Nephron progenitor cell (in vitro differentiated cells): ENCODE measurements around the gene BFAR.

ENCODE experiments used
- DNase-seq: peaks from one replicate; pipeline ENCODE4 v3.0.0; 2021
- H3K27ac Mint-ChIP-seq: 2 replicates; pipeline ENCODE4 v1.8.0; 2021; ENCODE audit warnings: mild to moderate bottlenecking, moderate library complexity, mixed read lengths
- H3K27me3 Mint-ChIP-seq: 2 replicates; pipeline ENCODE4 v1.8.0; 2021; ENCODE audit warnings: mild to moderate bottlenecking, low read depth, mixed read lengths; ENCODE audit not compliant: poor library complexity
- H3K36me3 Mint-ChIP-seq: 2 replicates; pipeline ENCODE4 v1.8.0; 2021; ENCODE audit warnings: low read depth, mixed read lengths
- H3K4me1 Mint-ChIP-seq: 2 replicates; pipeline ENCODE4 v1.8.0; 2021; ENCODE audit warnings: mixed read lengths
- H3K4me3 Mint-ChIP-seq: 2 replicates; pipeline ENCODE4 v1.8.0; 2021; ENCODE audit warnings: mild to moderate bottlenecking, moderate library complexity, mixed read lengths
- H3K9me3 Mint-ChIP-seq: 2 replicates; pipeline ENCODE4 v1.8.0; 2021; ENCODE audit warnings: mild to moderate bottlenecking, moderate library complexity, mixed read lengths
- TF ChIP-seq, protein P1 (sequence below): fragments of 200-600 bp; sonication (generic); IDR thresholded peaks from 2 replicates; pipeline ENCODE4 v1.5.0; 2021; ENCODE audit warnings: antibody characterized with exemption

BFAR gene

DNA sequence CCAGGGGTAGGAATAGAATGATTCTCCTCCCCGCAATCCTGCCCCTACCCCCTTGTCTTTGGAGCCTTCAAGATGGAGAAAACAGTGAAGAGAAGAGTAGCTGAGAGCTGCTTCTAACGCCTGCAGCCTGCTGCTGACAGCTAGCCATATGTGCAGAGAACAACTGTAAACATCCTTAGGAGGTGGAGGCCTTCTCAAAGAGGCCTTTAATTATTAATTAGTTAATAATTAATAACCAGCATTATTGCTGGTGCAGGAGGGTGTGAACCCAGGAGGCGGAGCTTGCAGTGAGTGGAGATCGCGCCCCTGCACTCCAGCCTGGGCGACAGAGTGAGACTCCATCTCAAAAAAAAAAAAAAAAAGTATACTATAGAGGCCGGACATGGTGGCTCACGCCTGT, 8.5 kb downstream of the BFAR start:
- Mint-ChIP-seq H3K4me1 (peaks cover 10% of the 10 kb centered on the region), H3K36me3 (peaks cover 33% of the 10 kb centered on the region), H3K9me3 (no peaks in the 10 kb centered on the region), H3K27ac (peak overlapping the region; percentile 10), H3K4me3 (no peak overlapping the region), H3K27me3 (no peaks in the 10 kb centered on the region)
- no peak for DNase-seq
- TF ChIP-seq, protein P1, sequence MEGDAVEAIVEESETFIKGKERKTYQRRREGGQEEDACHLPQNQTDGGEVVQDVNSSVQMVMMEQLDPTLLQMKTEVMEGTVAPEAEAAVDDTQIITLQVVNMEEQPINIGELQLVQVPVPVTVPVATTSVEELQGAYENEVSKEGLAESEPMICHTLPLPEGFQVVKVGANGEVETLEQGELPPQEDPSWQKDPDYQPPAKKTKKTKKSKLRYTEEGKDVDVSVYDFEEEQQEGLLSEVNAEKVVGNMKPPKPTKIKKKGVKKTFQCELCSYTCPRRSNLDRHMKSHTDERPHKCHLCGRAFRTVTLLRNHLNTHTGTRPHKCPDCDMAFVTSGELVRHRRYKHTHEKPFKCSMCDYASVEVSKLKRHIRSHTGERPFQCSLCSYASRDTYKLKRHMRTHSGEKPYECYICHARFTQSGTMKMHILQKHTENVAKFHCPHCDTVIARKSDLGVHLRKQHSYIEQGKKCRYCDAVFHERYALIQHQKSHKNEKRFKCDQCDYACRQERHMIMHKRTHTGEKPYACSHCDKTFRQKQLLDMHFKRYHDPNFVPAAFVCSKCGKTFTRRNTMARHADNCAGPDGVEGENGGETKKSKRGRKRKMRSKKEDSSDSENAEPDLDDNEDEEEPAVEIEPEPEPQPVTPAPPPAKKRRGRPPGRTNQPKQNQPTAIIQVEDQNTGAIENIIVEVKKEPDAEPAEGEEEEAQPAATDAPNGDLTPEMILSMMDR, result no peak

DNA sequence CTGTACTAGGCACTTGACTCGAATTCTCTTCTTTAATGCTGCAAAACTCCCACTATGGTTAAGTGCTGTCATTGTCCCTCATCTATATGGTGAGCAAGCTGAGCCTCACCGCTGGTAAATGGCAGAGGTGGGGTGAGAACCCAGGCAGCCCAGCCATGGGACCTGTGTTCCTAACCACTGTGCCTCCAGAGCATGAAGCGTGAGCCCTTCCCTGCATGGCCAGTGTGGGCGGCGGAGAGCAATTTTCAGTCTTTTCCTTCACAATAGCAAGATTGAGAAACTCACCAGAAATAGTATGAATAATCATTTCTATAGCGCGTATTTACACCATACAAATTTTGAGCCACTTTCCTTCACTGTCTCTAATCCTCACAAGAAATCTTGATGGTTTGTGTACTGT, 9.2 kb downstream of the BFAR start:
- Mint-ChIP-seq H3K9me3 (no peaks in the 10 kb centered on the region), H3K4me1 (peaks cover 3% of the 10 kb centered on the region), H3K4me3 (no peak overlapping the region), H3K27me3 (no peaks in the 10 kb centered on the region), H3K27ac (no peak overlapping the region), H3K36me3 (peaks cover 38% of the 10 kb centered on the region)
- TF ChIP-seq, protein P1, result no peak
- DNase-seq, result no peak

DNA sequence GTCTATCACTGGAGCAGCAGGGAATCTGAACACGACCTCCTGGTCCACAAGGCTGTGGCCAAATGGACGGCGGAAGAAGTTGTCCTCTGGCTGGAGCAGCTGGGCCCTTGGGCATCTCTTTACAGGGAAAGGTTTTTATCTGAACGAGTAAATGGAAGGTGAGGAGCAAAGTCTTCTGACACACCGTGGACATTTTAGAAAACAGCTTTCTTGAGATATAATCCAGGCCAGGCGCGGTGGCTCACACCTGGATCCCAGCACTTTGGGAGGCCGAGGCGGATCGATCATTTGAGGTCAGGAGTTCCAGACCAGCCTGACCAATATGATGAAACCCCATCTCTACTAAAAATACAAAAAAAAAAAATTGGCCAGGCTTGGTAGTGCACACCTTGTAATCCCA, 17.1 kb downstream of the BFAR start:
- Mint-ChIP-seq H3K27ac (no peak overlapping the region), H3K4me1 (no peaks in the 10 kb centered on the region), H3K27me3 (no peaks in the 10 kb centered on the region), H3K36me3 (peaks cover 62% of the 10 kb centered on the region), H3K4me3 (no peak overlapping the region), H3K9me3 (no peaks in the 10 kb centered on the region)
- no peak for DNase-seq
- TF ChIP-seq, protein P1, result no peak

DNA sequence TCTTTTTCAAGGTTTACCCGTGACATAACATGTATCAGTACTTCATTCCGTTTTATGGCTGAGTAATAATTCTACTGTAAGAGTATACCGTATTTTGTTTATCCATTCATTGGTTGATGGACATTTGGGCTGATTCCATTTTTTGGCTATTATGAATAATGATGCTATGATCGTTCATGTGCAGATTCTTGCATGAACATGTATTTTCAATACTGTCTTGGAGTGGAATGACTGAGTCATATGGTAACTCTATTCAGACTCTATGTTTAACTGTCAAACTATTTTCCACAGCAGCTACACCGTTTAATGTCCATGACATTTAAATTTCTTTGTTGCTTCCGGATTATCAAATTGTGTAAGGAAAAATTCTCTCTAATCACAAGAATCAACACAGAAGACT, 17.9 kb downstream of the BFAR start:
- Mint-ChIP-seq H3K27me3 (no peaks in the 10 kb centered on the region), H3K36me3 (peaks cover 60% of the 10 kb centered on the region), H3K9me3 (no peaks in the 10 kb centered on the region), H3K4me3 (no peak overlapping the region), H3K4me1 (no peaks in the 10 kb centered on the region), H3K27ac (peak overlapping the region; percentile 46)
- TF ChIP-seq, protein P1, result no peak
- DNase-seq, result no peak

DNA sequence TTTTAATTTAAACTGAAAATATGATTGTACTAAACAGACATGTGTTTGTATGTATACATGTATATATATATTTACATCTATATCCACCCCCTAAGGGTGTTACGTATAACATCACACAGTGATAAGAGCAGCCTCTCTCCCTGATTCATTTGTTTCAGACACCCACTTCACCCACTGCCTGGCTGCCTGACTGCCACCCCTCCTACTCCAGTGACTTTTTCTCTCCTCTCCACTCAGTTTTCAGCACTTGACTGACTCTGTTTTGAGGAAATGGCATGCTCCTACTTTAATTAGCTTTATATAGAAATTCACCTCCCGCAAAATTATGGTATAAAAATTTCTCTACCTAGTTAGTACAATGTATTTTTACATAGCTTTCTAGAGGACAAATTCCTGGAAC, 20.0 kb downstream of the BFAR start:
- Mint-ChIP-seq H3K27me3 (no peaks in the 10 kb centered on the region), H3K4me3 (no peak overlapping the region), H3K4me1 (no peaks in the 10 kb centered on the region), H3K27ac (peak overlapping the region; percentile 13), H3K9me3 (no peaks in the 10 kb centered on the region), H3K36me3 (peaks cover 68% of the 10 kb centered on the region)
- TF ChIP-seq, protein P1, result no peak
- no peak for DNase-seq

DNA sequence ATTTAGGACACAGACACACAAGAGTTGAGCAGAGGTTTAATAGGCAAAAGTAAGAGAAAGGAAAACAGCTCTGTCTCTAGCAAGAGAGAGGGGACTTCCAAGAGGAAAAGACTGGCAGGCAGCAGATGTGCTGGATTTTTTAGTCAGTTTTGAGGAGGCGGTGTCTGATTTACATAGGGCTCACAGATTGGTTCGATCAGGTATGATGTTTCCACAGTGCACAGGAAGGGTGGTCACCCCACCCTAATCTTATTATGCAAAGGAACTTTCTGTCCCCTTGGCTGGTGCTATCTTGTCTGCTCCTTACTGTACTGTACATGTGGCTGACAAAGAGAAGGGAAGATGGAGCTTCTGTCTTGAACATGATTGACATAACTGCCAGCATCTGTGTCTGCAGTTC, 25.3 kb downstream of the BFAR start:
- DNase-seq, result no peak
- TF ChIP-seq, protein P1, result no peak
- Mint-ChIP-seq H3K27ac (peak overlapping the region; percentile 77), H3K4me3 (no peak overlapping the region), H3K4me1 (no peaks in the 10 kb centered on the region), H3K9me3 (no peaks in the 10 kb centered on the region), H3K36me3 (peaks cover 69% of the 10 kb centered on the region), H3K27me3 (peaks cover 2% of the 10 kb centered on the region)
